ENCODE measurements around the gene PPP4R1.

Gene PPP4R1

GRCh38 chr18:9559253-9559652 is 55.1 kb downstream of the PPP4R1 start:
- Histone ChIP-seq H3K9ac (ENCODE audit: low read depth, low read length, poor library complexity, severe bottlenecking) (no peak overlapping the region), H3K4me2 (ENCODE audit: low read depth, low read length, poor library complexity, severe bottlenecking) (no peak overlapping the region), H3K79me2 (ENCODE audit: insufficient read depth, low read length) (no peaks in the 10 kb centered on the region), H4K20me1 (ENCODE audit: insufficient read depth, low read length, poor library complexity, severe bottlenecking) (no peaks in the 10 kb centered on the region), H3K4me1 (ENCODE audit: insufficient read depth, low read length, poor library complexity, severe bottlenecking) (no peaks in the 10 kb centered on the region), H3K9me3 (ENCODE audit: insufficient read depth, low read depth, low read length) (no peaks in the 10 kb centered on the region), H3K9me2 (replicated peaks; ENCODE audit: low read depth, low read length) (no peaks in the 10 kb centered on the region), H3F3A (ENCODE audit: low read depth) (no peaks in the 10 kb centered on the region), H3K36me3 (ENCODE audit: insufficient read depth, low read length) (peaks cover 73% of the 10 kb centered on the region; the same call in 1 of the 2 replicates), H3K27me3 (ENCODE audit: insufficient read depth, low read length, poor library complexity, severe bottlenecking) (no peaks in the 10 kb centered on the region), H2AFZ (ENCODE audit: low read length) (no peak overlapping the region), H3K4me3 (ENCODE audit: low read length, poor library complexity, severe bottlenecking) (no peak overlapping the region)
- TF ChIP-seq EZH2phosphoT487 (IDR thresholded peaks at IDR 0.05; ENCODE audit: borderline replicate concordance) (no peak), CTCF (conservative IDR thresholded peaks at IDR 0.05; ENCODE audit: low read length) (no peak)

DNA sequence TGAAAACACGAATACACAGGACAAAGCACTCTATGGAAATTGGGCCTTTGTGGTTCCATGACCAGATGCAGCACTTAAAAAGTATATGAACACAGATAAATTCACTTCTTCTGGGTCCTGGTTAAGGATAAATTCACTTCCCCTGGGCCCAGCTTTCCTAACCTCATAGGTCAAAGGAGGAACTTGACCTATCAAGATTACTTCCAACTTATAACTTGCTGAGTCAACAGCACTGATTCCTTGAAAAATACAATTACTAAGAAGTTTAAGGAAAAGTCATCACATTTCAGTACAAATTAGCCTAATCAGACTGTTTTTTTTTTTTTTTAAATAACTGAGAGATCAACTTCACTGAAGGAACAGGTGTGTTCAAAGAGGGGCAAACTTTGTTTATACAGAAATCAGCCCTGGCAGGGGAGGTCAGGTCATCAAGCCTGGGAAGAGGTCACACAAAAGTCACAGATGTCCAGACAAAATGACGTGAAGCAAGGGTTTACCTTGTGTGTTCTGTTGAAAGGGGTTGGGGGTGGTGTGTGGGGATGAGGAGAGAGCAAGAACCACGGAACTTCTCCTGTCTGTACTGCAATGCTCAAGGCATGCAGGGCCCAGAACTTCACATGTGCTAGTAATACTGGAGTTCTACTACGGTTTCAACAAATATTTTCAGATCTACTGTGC is 55.8 kb downstream of the PPP4R1 start:
- peaks cover 77% of the 10 kb centered on the region; the same call in 1 of the 2 replicates for H3K36me3 ChIP-seq (ENCODE audit: insufficient read depth, low read length)
- H3K9me3 ChIP-seq (ENCODE audit: insufficient read depth, low read depth, low read length): no peaks in the 10 kb centered on the region
- no peaks in the 10 kb centered on the region for H3K27me3 ChIP-seq (ENCODE audit: insufficient read depth, low read length, poor library complexity, severe bottlenecking)
- H3K79me2 ChIP-seq (ENCODE audit: insufficient read depth, low read length): no peaks in the 10 kb centered on the region
- no peaks in the 10 kb centered on the region for H3F3A ChIP-seq (ENCODE audit: low read depth)
- no peak overlapping the region for H3K9ac ChIP-seq (ENCODE audit: low read depth, low read length, poor library complexity, severe bottlenecking)
- no peaks in the 10 kb centered on the region for H3K4me1 ChIP-seq (ENCODE audit: insufficient read depth, low read length, poor library complexity, severe bottlenecking)
- H4K20me1 ChIP-seq (ENCODE audit: insufficient read depth, low read length, poor library complexity, severe bottlenecking): no peaks in the 10 kb centered on the region
- H3K4me3 ChIP-seq (ENCODE audit: low read length, poor library complexity, severe bottlenecking): no peak overlapping the region
- no peak overlapping the region for H2AFZ ChIP-seq (ENCODE audit: low read length)
- no peaks in the 10 kb centered on the region for H3K9me2 ChIP-seq (replicated peaks; ENCODE audit: low read depth, low read length)
- TF ChIP-seq CTCF (conservative IDR thresholded peaks at IDR 0.05; ENCODE audit: low read length) (no peak), EZH2phosphoT487 (IDR thresholded peaks at IDR 0.05; ENCODE audit: borderline replicate concordance) (no peak)
- no peak overlapping the region for H3K4me2 ChIP-seq (ENCODE audit: low read depth, low read length, poor library complexity, severe bottlenecking)

DNA sequence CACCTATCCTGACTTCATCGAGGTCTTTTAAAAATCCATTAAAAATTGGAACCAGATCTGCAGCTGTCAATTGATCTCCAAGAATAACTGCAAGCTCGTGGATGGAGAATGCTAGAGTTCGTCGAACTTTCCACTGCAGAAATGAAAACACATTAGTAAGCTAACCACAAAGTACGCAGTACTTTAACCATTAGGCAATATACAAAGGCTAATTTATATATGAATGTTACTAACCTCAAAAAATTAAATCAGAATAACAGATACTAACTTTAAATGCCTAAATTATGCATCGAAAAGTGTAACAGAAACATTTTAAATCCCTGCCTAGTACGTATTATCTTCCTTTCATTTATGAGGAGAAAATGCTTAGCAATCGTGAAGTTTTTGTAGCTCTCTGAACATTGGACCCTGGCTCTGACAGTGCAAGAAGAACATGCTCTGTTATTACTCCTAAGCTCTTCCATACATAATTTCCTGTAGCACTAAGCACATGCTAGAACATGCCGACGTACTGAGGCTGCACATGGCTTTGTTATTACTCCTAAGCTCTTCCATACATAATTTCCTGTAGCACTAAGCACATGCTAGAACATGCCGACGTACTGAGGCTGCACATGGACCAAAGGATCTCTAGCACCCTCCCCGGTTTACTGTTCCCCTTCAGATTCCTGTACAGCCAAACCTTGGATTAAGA is 57.0 kb downstream of the PPP4R1 start:
- Histone ChIP-seq H3K79me2 (ENCODE audit: insufficient read depth, low read length) (no peaks in the 10 kb centered on the region), H3K27me3 (ENCODE audit: insufficient read depth, low read length, poor library complexity, severe bottlenecking) (no peaks in the 10 kb centered on the region), H2AFZ (ENCODE audit: low read length) (no peak overlapping the region), H3K9me2 (replicated peaks; ENCODE audit: low read depth, low read length) (no peaks in the 10 kb centered on the region), H4K20me1 (ENCODE audit: insufficient read depth, low read length, poor library complexity, severe bottlenecking) (no peaks in the 10 kb centered on the region), H3K4me1 (ENCODE audit: insufficient read depth, low read length, poor library complexity, severe bottlenecking) (no peaks in the 10 kb centered on the region), H3F3A (ENCODE audit: low read depth) (no peaks in the 10 kb centered on the region), H3K4me2 (ENCODE audit: low read depth, low read length, poor library complexity, severe bottlenecking) (no peak overlapping the region), H3K36me3 (ENCODE audit: insufficient read depth, low read length) (peaks cover 78% of the 10 kb centered on the region), H3K9ac (ENCODE audit: low read depth, low read length, poor library complexity, severe bottlenecking) (no peak overlapping the region), H3K4me3 (ENCODE audit: low read length, poor library complexity, severe bottlenecking) (no peak overlapping the region), H3K9me3 (ENCODE audit: insufficient read depth, low read depth, low read length) (peaks cover 5% of the 10 kb centered on the region; the same call in 1 of the 2 replicates)
- no peak for TF ChIP-seq CTCF (conservative IDR thresholded peaks at IDR 0.05; ENCODE audit: low read length)
- TF ChIP-seq EZH2phosphoT487 (IDR thresholded peaks at IDR 0.05; ENCODE audit: borderline replicate concordance): no peak

All from Loucy (cell line).